Astrocyte (in vitro differentiated cells and primary cell): Measurements from ENCODE around the gene PRRC2B.

Experiments
- EZH2 ChIP-seq: IDR thresholded peaks from 2 replicates; pipeline ENCODE4 v1.6.1; 2012; ENCODE audit warnings: mild to moderate bottlenecking, low read length, inconsistent platforms; ENCODE audit not compliant: insufficient read depth
- TF ChIP-seq, protein P1 (sequence below): IDR thresholded peaks from 2 replicates; pipeline ENCODE4 v1.5.1; 2011; ENCODE audit warnings: low read depth, mild to moderate bottlenecking, inconsistent platforms, low read length, moderate library complexity; ENCODE audit not compliant: insufficient read depth

DNA sequence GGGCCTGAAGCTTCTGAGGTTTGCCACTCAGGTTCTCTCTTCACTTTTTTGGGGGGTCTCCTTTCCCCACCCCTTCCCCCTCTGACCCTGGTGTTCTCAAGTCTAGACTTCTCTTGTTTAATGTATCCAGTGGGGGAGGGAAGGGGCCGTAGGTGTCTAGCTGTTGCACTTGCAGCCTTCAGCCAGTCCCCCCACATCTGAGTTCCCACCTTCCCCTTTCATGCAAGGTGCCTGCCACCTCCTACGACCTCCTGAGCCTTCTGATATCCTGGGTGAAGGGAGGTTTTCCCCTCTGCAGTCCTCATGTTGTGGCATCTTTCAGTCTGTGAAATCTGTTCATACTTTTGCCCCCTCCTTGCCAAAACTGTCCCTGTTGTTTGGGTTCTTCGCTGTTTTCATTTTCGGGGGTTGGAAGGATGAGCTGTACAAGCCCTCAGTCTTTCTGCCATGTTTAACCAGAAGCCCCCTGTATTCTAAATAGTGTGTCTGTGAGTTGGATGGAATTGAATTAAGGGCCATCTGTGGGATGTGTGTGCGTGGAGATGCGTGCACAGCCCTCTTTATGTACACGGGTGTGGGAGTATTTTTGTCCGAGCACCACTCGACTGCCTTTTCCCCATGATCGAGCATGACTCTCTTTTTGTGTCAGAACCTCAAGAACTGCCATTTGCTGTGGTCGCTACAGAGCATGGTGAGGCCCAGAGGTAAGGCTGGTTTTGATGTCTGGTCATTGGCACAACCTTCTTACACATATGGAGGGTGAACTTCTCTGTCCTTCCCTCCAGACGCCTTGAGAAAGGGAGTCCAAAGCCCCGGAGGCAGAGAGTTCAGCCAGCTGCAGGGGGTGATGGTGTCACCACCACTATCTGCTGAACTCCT, 23.6 kb downstream of the PRRC2B start:
- TF ChIP-seq, protein P1, sequence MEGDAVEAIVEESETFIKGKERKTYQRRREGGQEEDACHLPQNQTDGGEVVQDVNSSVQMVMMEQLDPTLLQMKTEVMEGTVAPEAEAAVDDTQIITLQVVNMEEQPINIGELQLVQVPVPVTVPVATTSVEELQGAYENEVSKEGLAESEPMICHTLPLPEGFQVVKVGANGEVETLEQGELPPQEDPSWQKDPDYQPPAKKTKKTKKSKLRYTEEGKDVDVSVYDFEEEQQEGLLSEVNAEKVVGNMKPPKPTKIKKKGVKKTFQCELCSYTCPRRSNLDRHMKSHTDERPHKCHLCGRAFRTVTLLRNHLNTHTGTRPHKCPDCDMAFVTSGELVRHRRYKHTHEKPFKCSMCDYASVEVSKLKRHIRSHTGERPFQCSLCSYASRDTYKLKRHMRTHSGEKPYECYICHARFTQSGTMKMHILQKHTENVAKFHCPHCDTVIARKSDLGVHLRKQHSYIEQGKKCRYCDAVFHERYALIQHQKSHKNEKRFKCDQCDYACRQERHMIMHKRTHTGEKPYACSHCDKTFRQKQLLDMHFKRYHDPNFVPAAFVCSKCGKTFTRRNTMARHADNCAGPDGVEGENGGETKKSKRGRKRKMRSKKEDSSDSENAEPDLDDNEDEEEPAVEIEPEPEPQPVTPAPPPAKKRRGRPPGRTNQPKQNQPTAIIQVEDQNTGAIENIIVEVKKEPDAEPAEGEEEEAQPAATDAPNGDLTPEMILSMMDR: no peak
- TF ChIP-seq EZH2: no peak
